Measurements from ENCODE around the gene CHD6.

GRCh38 chr20:41398408-41398807 is 219.8 kb downstream of the CHD6 start:
- TF ChIP-seq CTCF (IDR thresholded peaks at IDR 0.05; ENCODE audit: insufficient read depth, low read length) (no peak), POLR2AphosphoS5 (IDR thresholded peaks at IDR 0.05; ENCODE audit: low read depth) (no peak), GABPA (IDR thresholded peaks at IDR 0.05; ENCODE audit: low read depth) (no peak), REST (IDR thresholded peaks at IDR 0.05; ENCODE audit: insufficient replicate concordance, low read depth) (no peak)
